Measurements from ENCODE around the gene ACAN. TPM values are rescaled to one million over a fixed set of nuclear protein-coding genes. Genes with fewer than 3 reads are reported as not detected.

The ACAN gene
- total and polyA plus RNA-seq, 5 experiments from 2014 or later, result 0.05 TPM; not detected in 4

GRCh38 chr15:88834211-88834812, 31.1 kb downstream of the ACAN start:
- Mint-ChIP-seq H3K4me1 (peaks cover 0 to 3% (median 2%) of the 10 kb centered on the region in 4 donors), H3K4me3 (no peak overlapping the region), H3K27ac (peak overlapping the region in 1 of 10 donors; percentile 11), H3K9me3 (no peaks in the 10 kb centered on the region), H3K36me3 (no peaks in the 10 kb centered on the region), H3K27me3 (peaks cover 1 to 7% (median 4%) of the 10 kb centered on the region in 5 donors)
- peak in 3 of 10 donors; percentile 6 to 15 (median 10) for DNase-seq
- POLR2A ChIA-PET, result no interaction called here
- no peak for ATAC-seq

GRCh38 chr15:88835119-88835518, 31.9 kb downstream of the ACAN start:
- H3K36me3 Mint-ChIP-seq, result no peaks in the 10 kb centered on the region
- H3K9me3 Mint-ChIP-seq, result no peaks in the 10 kb centered on the region
- H3K4me3 Mint-ChIP-seq, result no peak overlapping the region
- DNase-seq (no peak), ATAC-seq (no peak)
- no peak overlapping the region for H3K27ac Mint-ChIP-seq
- H3K27me3 Mint-ChIP-seq, result peaks cover 3 to 11% (median 9%) of the 10 kb centered on the region in 5 donors
- POLR2A ChIA-PET, result no interaction called here
- H3K4me1 Mint-ChIP-seq, result peaks cover 0 to 3% (median 2%) of the 10 kb centered on the region in 4 donors

DNA sequence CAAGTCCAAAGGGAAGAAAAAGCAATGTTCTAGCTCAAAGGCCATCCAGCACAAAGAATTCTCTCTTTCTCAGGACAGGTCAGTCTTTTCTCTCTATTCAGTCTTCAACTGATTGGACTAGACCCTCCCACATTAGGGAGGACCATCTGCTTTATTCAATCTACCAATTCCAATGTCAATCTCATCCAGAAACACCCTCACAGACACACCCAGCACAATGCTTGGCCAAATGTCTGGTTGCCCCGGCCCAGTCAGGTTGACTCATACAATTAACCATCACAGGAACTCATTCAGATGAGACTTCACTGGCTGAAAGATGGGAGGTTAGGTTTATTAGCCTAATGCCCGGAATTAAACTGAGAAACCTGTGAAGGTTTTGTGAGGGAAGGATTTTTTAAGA, 32.4 kb downstream of the ACAN start:
- ATAC-seq, result no peak
- POLR2A ChIA-PET, result no interaction called here
- Mint-ChIP-seq H3K4me1 (peaks cover 0 to 3% (median 2%) of the 10 kb centered on the region in 4 donors), H3K4me3 (no peak overlapping the region), H3K27me3 (peaks cover 3 to 11% (median 9%) of the 10 kb centered on the region in 5 donors), H3K27ac (no peak overlapping the region), H3K36me3 (no peaks in the 10 kb centered on the region), H3K9me3 (no peaks in the 10 kb centered on the region)
- no peak for DNase-seq

DNA sequence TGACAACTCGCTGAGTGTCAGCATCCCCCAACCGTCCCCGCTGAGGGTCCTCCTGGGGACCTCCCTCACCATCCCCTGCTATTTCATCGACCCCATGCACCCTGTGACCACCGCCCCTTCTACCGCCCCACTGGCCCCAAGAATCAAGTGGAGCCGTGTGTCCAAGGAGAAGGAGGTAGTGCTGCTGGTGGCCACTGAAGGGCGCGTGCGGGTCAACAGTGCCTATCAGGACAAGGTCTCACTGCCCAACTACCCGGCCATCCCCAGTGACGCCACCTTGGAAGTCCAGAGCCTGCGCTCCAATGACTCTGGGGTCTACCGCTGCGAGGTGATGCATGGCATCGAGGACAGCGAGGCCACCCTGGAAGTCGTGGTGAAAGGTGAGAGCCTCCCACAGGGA, 35.4 kb downstream of the ACAN start:
- ATAC-seq (no peak), DNase-seq (no peak)
- H3K4me1 Mint-ChIP-seq, result peaks cover 0 to 3% (median 2%) of the 10 kb centered on the region in 4 donors
- H3K4me3 Mint-ChIP-seq, result no peak overlapping the region
- H3K27me3 Mint-ChIP-seq, result peaks cover 3 to 11% (median 9%) of the 10 kb centered on the region in 5 donors
- H3K9me3 Mint-ChIP-seq, result no peaks in the 10 kb centered on the region
- no peak overlapping the region for H3K27ac Mint-ChIP-seq
- POLR2A ChIA-PET, result no interaction called here
- no peaks in the 10 kb centered on the region for H3K36me3 Mint-ChIP-seq

- Mint-ChIP-seq H3K4me3 (no peak overlapping the region), H3K4me1 (peaks cover 0 to 3% (median 2%) of the 10 kb centered on the region in 4 donors), H3K36me3 (no peaks in the 10 kb centered on the region), H3K27me3 (peaks cover 3 to 11% (median 9%) of the 10 kb centered on the region in 5 donors), H3K9me3 (no peaks in the 10 kb centered on the region), H3K27ac (no peak overlapping the region)
- DNase-seq, result no peak
- POLR2A ChIA-PET, result no interaction called here
- no peak for ATAC-seq
These were observed 35.9 kb downstream of the ACAN start for GRCh38 chr15:88839146-88839545.

DNA sequence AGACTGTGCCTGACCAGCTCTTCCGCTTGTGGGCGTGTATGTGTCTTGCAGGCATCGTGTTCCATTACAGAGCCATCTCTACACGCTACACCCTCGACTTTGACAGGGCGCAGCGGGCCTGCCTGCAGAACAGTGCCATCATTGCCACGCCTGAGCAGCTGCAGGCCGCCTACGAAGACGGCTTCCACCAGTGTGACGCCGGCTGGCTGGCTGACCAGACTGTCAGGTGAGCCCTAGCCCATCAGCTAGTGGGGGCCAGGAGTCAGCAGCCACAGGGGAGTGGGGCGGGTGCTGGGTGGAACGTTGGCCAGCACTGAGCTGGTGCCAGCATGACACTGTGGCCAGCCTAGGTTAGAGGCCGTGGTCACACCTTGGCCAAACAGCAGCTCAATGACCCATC, 36.7 kb downstream of the ACAN start:
- ATAC-seq (no peak), DNase-seq (no peak)
- Mint-ChIP-seq H3K9me3 (no peaks in the 10 kb centered on the region), H3K27ac (no peak overlapping the region), H3K36me3 (no peaks in the 10 kb centered on the region), H3K27me3 (peaks cover 3 to 11% (median 9%) of the 10 kb centered on the region in 5 donors), H3K4me3 (no peak overlapping the region), H3K4me1 (peaks cover 0 to 3% (median 1%) of the 10 kb centered on the region in 4 donors)
- POLR2A ChIA-PET, result no interaction called here

- H3K27me3 Mint-ChIP-seq, result peaks cover 3 to 11% (median 9%) of the 10 kb centered on the region in 5 donors
- ATAC-seq, result no peak
- no peak for DNase-seq
- POLR2A ChIA-PET, result no interaction called here
- H3K36me3 Mint-ChIP-seq, result no peaks in the 10 kb centered on the region
- no peak overlapping the region for H3K27ac Mint-ChIP-seq
- H3K4me1 Mint-ChIP-seq, result peaks cover 0 to 3% (median 2%) of the 10 kb centered on the region in 4 donors
- H3K9me3 Mint-ChIP-seq, result no peaks in the 10 kb centered on the region
- H3K4me3 Mint-ChIP-seq, result no peak overlapping the region
These were observed 38.0 kb downstream of the ACAN start for GRCh38 chr15:88841236-88841635.

DNA sequence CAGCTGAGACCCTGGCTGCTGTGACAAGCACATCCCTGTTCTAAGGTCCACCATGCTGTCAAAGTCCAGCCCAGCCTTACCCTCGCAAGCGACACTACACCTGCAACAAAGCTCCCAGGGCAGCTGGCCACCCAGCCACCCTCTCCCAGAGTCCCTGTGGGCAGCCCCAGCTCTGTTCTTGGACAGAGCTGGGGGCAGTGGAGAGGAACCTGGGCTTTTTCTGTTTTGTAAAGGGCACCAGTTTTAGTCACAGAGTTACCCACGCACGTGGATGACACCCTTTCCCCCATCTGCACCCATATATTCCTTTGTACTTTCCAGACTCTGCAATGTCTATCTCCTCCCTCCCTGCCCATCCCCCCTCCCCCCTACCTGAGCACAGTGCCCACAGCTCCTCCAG, 38.9 kb downstream of the ACAN start:
- H3K4me1 Mint-ChIP-seq, result peaks cover 0 to 3% (median 2%) of the 10 kb centered on the region in 4 donors
- no peak overlapping the region for H3K27ac Mint-ChIP-seq
- DNase-seq (no peak), ATAC-seq (no peak)
- no peaks in the 10 kb centered on the region for H3K36me3 Mint-ChIP-seq
- no peaks in the 10 kb centered on the region for H3K9me3 Mint-ChIP-seq
- H3K27me3 Mint-ChIP-seq, result peaks cover 3 to 11% (median 9%) of the 10 kb centered on the region in 5 donors
- POLR2A ChIA-PET, result no interaction called here
- H3K4me3 Mint-ChIP-seq, result no peak overlapping the region

- ATAC-seq (no peak), DNase-seq (no peak)
- no peaks in the 10 kb centered on the region for H3K9me3 Mint-ChIP-seq
- H3K27me3 Mint-ChIP-seq, result peaks cover 5 to 17% (median 9%) of the 10 kb centered on the region in 5 donors
- POLR2A ChIA-PET, result no interaction called here
- H3K4me3 Mint-ChIP-seq, result no peak overlapping the region
- no peak overlapping the region for H3K27ac Mint-ChIP-seq
- no peaks in the 10 kb centered on the region for H3K36me3 Mint-ChIP-seq
- H3K4me1 Mint-ChIP-seq, result peaks cover 0 to 3% (median 2%) of the 10 kb centered on the region in 4 donors
These were observed 40.1 kb downstream of the ACAN start for GRCh38 chr15:88843334-88843733.

DNA sequence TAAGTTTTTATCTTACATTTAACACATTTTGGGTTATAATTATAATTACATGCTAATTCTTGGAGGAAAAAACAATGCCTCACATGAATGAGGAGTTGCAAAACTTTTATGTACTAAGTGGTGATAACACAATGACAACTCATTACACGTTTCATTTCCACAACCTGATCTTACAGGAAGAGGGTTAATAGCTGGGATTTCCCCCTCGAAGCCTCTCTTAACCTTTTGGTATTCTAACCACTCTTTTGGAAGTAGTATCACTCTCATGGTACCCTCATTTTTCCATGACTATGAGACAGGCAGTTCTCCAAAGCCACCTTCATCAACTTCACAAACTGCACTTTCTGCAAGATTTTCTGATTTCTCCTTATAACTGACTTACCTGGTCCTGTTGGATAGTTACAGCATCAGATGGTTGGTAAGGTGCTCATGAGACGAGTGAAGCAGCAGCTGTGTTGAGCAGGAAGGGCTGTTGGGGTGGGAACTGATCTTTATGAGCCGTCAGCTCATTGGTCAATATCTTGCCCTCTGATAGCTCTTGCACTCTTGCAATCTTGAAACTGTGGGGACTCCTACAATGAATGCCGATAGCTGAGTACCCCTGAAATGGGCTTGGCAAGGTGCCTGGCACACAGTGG, 41.6 kb downstream of the ACAN start:
- Mint-ChIP-seq H3K27ac (no peak overlapping the region), H3K9me3 (no peaks in the 10 kb centered on the region), H3K4me3 (no peak overlapping the region), H3K4me1 (peaks cover 0 to 3% (median 2%) of the 10 kb centered on the region in 4 donors), H3K27me3 (peaks cover 0 to 16% (median 3%) of the 10 kb centered on the region in 5 donors), H3K36me3 (no peaks in the 10 kb centered on the region)
- POLR2A ChIA-PET, result no interaction called here
- DNase-seq (no peak), ATAC-seq (no peak)

DNA sequence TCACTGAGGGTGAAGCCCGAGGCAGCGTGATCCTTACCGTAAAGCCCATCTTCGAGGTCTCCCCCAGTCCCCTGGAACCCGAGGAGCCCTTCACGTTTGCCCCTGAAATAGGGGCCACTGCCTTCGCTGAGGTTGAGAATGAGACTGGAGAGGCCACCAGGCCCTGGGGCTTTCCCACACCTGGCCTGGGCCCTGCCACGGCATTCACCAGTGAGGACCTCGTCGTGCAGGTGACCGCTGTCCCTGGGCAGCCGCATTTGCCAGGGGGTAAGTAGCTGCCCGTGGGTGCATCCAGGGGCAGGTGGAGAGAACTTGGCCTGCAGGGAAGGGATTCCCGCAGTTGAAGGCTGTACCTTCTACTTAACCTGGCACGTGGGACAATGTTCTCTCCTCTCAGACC, 42.4 kb downstream of the ACAN start:
- POLR2A ChIA-PET, result no interaction called here
- no peak overlapping the region for H3K27ac Mint-ChIP-seq
- no peak for DNase-seq

GRCh38 chr15:88847144-88847543, 43.9 kb downstream of the ACAN start:
- POLR2A ChIA-PET, result no interaction called here
- Mint-ChIP-seq H3K4me3 (no peak overlapping the region), H3K9me3 (peaks cover 0 to 2% (median 0%) of the 10 kb centered on the region in 9 donors), H3K27me3 (peaks cover 0 to 18% (median 3%) of the 10 kb centered on the region in 5 donors), H3K4me1 (peaks cover 0 to 3% (median 2%) of the 10 kb centered on the region in 4 donors), H3K27ac (no peak overlapping the region), H3K36me3 (peaks cover 0 to 2% (median 0%) of the 10 kb centered on the region in 3 donors)
- ATAC-seq (no peak), DNase-seq (no peak)

More for the DNA sequence above, 42.4 kb downstream of the ACAN start:
- H3K4me3 Mint-ChIP-seq, result no peak overlapping the region
- no peaks in the 10 kb centered on the region for H3K36me3 Mint-ChIP-seq
- no peak for ATAC-seq
- H3K27me3 Mint-ChIP-seq, result peaks cover 0 to 16% (median 3%) of the 10 kb centered on the region in 5 donors
- peaks cover 0 to 3% (median 2%) of the 10 kb centered on the region in 4 donors for H3K4me1 Mint-ChIP-seq
- H3K9me3 Mint-ChIP-seq, result no peaks in the 10 kb centered on the region

DNA sequence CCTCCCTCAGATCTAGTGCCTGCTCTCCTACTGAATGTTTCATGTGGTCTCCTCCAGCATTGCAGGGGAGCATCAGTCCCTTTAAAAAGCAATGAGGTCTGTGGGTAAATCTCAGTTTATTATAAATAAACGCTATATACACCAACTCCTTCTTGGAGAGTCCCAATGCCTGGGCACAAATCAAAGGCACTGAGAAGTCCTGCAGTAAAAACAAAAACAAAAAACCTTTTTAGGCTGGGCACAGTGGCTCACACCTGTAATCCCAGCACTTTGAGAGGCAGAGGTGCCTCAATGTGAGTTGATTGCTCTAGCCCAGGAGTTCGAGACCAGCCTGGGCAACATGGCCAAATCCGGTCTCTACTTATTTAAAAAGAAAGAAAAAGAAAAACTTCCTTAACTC, 45.0 kb downstream of the ACAN start:
- POLR2A ChIA-PET, result no interaction called here
- ATAC-seq (no peak), DNase-seq (no peak)
- Mint-ChIP-seq H3K36me3 (peaks cover 0 to 11% (median 0%) of the 10 kb centered on the region in 3 donors), H3K27me3 (peaks cover 0 to 22% (median 5%) of the 10 kb centered on the region in 5 donors), H3K9me3 (peaks cover 0 to 12% (median 2%) of the 10 kb centered on the region in 9 donors), H3K4me3 (no peak overlapping the region), H3K4me1 (peaks cover 0 to 3% (median 2%) of the 10 kb centered on the region in 4 donors), H3K27ac (no peak overlapping the region)

Measured in naive thymus-derived CD8-positive, alpha-beta T cell (primary cell).